HG02588 (cell line): Measurements from ENCODE around the gene FIS1.
"Not testable (repeated sequence)": the region's sequence is repeated elsewhere in the genome, so short reads cannot be mapped to it uniquely, and the experiment has no call there.

Experiments
- ATAC-seq: cut with Tn5 transposase; IDR thresholded peaks from one replicate; pipeline ENCODE4 v1.9.1; 2021; ENCODE audit warnings: mild to moderate bottlenecking, moderate library complexity; ENCODE audit not compliant: unreplicated experiment

The FIS1 gene

GRCh38 chr7:101206665-101207042, 38.2 kb downstream of the FIS1 start:
- ATAC-seq, result no peak

DNA sequence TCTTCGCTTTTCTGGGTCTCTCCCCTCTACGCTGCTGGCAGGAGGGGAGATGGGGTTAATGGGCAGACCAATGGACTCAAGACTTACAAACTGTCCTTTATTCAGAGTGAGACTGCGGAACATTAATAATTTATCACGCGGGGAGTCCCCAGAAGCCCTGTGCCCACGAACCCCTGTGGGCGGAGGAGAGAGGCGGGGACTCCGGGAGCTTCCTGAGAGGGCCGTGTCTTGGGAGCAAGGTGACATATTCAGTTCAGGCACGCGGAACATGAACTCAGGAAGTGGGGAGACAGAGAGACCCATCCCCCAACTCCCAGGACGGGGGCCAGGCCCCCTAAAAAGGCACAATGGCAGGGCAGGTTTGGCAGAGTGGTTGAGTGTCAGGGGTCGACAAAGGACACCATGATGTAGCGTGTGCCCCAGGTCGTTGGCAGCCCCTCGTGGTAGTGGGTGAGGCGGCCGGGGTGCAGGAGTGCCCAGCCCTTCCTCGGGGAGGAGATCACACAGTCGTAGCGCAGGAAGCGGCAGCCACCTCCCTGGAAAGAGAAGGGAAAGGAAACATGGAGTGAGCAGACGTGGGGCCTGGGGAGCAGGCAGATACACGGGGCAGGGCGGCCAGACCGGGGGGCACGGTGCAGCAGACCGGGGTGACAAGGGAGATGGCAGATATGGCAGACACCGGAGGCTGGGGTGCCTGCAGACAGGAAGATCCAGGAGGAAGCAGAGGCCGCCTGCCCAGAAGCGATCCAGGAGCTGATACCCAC, 38.8 kb downstream of the FIS1 start:
- no peak for ATAC-seq

GRCh38 chr7:101203740-101204738, 40.8 kb downstream of the FIS1 start:
- ATAC-seq, result not testable (repeated sequence)

GRCh38 chr7:101202603-101202918, 42.3 kb downstream of the FIS1 start:
- no peak for ATAC-seq

DNA sequence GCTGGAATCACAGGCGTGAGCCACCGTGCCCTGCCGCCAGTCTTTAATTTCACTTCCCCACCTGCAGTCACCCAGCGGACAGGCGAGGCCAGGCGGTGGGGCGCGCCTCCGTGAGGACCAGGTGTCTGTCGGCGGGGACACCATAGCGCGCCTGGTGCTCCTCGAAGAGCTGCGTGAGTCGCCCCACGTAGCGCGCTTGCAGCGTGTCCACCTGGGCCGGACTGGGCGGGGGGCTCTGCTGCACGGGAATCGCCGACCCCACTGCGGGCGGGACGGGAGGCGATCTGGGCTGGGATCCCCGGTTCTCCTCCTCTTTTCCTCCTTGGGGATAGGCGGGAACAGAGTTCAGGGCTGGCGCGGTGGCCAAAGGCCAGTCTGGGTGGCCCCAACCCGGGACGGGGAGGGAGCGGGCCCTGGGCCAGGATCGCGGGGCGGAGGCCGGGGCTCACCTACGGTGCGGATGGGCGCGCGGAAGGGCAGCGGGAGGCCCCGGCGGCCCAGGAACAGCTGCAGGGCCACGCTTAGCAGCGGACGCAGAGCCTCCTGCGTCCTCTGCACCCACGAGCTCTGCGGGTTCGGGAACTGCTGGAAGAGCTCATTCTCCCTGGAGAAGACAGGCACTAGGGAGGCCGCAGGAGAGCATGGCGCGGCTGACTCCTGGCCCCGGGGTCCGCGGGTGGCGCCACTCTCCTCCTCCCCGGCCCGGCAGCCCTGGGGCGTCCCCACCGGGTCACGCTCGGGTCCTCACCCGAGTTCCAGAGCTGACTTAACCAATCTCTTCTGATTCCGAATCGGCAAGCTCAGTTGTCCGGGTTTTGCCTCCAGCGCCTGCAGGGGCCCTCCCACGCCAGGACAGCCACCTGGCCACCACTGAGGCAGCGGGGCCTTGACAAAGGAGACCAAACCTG, 42.9 kb downstream of the FIS1 start:
- no peak for ATAC-seq

GRCh38 chr7:101200862-101201599, 43.9 kb downstream of the FIS1 start, which contains the start of gene MOGAT3:
TSS of gene MOGAT3 (minus strand) at chr7:101201036. CDS start at chr7:101200854, 182 bp downstream.
- ATAC-seq, result no peak

DNA sequence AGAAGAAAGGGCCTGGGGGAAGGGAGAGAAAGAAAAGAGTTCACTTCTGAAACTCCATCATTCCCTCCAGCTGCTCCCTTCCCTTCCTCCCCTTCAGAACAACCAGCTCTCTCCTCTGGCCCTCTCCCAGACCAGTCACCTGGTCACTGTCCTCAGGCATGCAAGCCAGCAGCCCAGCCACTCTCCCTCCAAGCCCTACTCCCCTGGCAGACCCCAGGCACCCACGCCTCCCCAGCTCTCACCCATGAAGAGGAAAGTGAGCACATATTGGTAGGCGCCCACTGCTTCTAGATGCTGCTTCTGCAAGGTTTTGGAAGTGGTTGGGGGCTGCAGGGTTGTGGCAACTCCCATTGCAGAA, 44.4 kb downstream of the FIS1 start:
- ATAC-seq, result no peak

DNA sequence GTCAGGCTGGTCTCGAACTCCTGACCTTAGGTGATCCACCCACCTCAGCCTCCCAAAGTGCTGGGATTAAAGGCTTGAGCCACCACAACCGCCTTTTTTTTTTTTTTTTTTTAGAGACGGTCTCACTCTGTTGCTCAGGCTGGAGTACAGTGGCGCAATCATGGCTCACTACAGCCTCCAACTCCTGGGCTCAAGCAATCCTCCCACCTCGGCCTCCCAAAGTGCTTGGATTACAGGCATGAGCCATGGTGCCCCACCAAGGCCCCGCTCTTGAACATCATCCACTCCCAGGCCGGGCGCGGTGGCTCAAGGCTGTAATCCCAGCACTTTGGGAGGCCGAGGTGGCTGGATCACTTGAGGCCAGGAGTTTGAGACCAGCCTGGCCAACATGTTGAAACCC, 45.4 kb downstream of the FIS1 start:
- ATAC-seq, result not testable (repeated sequence)

GRCh38 chr7:101198476-101198875, 46.4 kb downstream of the FIS1 start:
- no peak for ATAC-seq

DNA sequence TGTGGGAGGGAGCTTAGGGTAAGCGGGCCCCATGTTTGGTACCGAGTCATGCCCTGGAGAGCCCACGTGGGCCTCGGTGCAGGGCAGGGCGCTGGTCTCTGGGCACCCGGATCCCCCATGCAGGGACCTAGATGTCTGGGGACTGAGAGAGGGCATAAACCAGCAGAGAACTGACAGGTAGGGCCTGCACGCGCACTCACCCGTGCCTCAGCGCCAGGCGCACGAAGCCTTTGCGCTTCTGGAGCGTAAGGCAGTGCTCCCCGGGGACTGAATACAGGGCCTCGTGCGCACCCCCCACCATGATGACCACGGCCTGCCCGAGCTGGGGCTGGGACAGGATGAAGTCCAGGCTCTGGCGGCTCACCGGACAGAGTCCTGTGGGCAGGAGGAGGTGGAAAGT, 46.9 kb downstream of the FIS1 start:
- no peak for ATAC-seq

- ATAC-seq, result no peak
Measured at GRCh38 chr7:101195884-101196283, 49.0 kb downstream of the FIS1 start.
